HG02678 (cell line): ENCODE measurements around the gene ANKMY1.
"Not testable (repeated sequence)": the region's sequence is repeated elsewhere in the genome, so short reads cannot be mapped to it uniquely, and the experiment has no call there.

ENCODE experiments used
- ATAC-seq: cut with Tn5 transposase; IDR thresholded peaks from one replicate; pipeline ENCODE4 v1.9.1; 2021; ENCODE audit warnings: mild to moderate bottlenecking, moderate library complexity; ENCODE audit not compliant: unreplicated experiment

ANKMY1 gene

GRCh38 chr2:240506406-240507059, 51.3 kb downstream of the ANKMY1 start:
- ATAC-seq = no peak

- no peak for ATAC-seq
Observed at GRCh38 chr2:240505910-240506309, 51.9 kb downstream of the ANKMY1 start.

GRCh38 chr2:240503848-240504247, 53.9 kb downstream of the ANKMY1 start:
- ATAC-seq = no peak

GRCh38 chr2:240503375-240503774, 54.4 kb downstream of the ANKMY1 start:
- ATAC-seq = no peak

DNA sequence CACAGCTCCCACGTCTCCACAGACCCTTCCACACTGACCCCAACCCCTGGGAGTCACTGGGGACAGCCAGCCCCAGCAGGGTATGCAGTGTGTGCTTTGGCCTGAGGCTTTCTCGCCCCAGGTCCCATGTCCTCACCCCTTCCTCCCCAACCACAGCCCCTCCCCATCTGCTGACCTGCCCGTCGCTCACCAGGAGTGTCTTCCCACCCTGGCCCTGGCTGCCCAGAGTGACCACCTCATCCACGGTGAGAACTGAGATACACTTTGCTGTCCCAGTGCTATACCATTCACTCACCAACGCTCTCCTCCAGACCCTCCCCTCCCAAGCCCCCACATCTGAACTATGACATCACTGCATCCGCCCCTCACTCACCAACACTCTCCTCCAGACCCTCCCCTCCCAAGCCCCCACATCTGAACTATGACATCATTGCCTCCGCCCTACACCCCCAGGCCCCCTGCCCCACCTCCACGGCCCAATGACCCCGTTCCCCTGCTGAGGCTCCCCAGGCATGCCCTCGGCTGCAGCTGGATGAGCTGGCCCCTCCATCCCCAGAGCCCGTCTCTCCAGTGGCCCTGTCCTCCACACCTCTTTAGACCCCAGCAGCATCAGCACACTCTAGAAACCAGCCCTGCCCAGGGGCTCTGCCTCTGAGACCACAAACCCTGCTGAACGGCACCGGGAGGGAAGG, 55.2 kb downstream of the ANKMY1 start:
- no peak for ATAC-seq

DNA sequence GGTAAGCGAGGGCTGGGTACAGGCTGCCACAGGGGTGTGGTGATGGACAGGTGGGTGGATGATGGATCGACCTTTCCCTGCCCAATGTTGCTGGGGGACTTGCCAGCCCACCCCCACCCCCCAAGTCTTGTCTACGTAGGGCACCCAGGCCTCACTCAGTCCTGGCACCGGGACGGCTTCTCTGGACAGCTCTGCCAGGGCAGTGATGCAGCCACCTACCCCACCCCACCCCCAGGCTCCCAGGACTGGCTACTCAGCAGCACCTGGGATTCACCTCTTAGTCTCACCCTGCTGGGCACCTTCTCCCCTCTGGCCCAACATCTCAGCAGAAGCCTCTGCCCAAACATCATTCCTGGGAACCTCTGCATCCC, 55.7 kb downstream of the ANKMY1 start:
- no peak for ATAC-seq

DNA sequence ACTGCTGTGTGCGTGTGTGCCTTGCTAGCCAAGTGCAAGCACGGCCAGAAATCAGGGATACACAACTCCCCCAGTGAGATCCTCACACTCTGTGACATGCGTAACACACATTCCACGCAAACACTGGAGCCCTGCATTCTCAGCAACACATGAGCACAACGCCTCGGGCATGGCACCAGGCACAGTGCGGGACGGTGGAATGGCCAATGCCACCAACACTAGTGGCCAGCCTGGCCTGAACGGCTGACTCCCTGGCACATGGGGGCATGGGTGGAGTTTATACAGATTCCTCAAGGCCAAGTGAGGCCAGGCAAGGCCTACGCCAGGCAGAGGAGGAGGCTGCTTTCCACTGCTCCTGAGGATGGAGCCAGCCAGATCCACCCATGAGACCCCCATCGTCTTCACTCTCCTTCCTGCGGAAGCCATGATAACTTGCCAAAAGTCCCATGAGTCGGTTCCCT, 56.2 kb downstream of the ANKMY1 start:
- ATAC-seq = no peak

- ATAC-seq = no peak
Observed at GRCh38 chr2:240500561-240501423, 57.0 kb downstream of the ANKMY1 start.

DNA sequence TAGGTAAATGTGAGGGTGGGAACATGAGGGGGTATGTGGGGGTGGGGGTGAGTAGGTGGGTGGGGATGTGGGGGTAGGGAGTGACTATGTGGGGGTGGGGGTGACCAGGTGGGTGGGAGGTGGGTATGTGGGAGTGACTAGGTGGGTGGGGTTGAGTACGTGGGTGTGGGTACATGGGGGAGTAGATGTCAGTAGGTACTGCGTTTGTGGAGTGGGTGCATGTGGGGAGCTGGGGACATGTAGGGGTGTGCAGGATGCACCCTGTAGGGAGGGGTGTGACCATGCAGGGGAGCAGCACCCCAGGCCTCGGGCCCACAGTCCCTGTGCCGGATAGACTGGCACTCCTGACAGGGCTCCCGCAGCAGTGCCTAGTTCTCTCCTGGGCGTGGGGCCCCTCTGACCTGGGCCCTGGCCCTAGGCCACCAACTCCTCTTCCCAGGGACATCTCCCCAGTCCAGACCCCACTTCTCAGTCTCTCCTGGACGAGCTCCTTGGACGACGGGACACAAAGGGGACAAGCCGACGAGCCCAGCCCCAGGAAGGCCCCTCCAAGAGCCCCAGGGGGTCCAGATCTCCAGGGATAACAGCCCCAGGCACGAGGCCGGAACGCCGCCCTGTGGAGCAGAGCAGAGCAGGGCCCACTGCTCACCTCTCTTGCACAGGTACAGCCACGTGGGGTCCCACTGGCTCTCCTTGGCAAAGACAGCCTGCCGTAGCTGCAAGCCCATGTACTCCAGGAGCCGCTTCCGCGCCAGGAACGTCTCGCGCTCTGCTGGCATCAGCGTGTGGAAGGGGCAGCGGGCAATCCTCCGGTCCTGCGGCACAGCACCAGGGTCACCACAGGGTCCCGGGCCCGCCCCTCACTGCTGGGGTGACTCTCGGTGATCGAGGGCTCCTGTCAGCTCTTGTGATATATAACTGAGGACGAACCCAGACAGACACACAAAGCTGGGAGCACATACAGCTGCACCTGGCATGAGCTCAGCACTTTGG, 58.2 kb downstream of the ANKMY1 start:
- ATAC-seq = no peak

DNA sequence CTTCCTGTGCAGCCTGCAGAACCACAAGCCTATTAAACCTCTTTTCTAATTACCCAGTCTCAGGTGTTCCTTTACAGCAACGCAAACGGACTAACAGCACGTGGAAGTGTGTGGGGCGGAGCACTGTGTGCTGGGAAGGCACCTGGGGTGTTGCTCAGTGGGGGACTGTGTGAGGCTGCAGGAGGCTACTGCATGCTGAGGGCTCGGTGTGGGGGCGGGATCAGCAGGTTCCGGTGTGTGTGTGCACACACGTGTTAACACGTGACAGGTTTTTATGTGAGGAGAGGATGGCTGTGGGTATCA, 58.9 kb downstream of the ANKMY1 start:
- no peak for ATAC-seq

DNA sequence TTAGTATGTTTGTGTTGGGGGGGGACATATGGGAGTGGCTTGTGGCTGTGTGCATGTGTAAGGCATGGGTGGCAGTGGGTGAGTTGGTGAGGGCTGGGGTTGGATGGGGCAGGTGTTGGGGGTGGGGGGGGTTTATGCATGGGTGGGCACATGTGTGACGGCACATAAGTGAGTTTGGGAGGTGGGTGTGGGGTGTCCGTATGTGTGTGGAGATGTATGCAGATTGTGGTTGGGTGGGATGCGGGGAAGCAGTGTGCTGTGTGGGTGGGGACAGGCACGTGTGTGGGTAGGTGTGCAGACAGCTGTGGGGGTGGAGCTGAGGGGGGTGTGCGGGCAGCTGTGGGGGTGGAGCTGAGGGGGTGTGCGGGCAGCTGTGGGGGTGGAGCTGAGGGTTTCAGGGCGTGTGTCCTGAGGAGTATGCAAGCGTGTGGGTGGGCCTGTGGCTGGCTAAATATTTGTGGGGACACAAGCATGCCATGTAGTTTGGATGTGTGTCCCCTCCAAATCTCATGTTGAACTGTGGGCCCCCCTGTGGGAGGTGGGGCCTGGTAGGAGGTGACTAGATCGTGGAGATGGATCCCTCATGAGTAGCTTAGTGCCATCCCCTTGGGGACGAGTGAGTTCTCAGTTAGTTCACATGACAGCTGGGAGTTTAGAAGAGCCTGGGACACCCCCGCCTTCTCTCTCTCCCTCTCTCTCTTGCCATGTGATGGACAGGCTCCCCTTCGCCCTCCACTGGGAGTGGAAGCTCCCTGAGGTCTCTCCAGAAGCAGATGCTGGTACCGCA, 59.4 kb downstream of the ANKMY1 start:
- no peak for ATAC-seq

- not testable (repeated sequence) for ATAC-seq
Observed at GRCh38 chr2:240497082-240497481, 60.7 kb downstream of the ANKMY1 start.

GRCh38 chr2:240494942-240495341, 62.8 kb downstream of the ANKMY1 start:
- not testable (repeated sequence) for ATAC-seq

DNA sequence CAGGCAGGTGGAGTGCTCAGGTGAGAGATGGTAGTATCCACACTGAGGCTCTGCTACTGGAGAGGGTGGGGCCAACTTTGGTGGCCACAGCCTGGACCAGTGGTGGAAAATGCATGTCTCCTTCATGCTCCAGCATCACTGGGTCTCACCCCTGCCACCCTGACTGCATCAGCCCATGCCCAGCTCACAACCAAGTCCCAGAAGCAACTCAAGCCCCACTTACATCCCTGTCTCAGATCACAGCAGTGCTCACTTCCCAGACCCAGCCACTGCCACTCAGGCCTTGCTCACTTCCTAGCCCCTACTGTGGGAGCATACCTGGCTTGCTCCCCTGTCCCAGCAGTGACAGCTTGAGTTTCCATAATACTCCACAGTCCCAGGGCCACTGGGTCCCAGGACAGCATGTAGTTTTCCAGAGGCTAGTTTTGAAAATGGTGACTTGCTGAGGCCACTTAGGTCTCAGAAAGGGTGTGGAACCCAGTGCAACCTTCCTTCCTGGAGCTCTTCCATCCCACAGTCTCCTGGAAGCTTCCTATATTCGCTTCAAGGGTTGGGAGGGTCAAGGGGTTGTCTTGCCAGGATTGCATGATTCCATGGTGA, 63.5 kb downstream of the ANKMY1 start:
- ATAC-seq = no peak

DNA sequence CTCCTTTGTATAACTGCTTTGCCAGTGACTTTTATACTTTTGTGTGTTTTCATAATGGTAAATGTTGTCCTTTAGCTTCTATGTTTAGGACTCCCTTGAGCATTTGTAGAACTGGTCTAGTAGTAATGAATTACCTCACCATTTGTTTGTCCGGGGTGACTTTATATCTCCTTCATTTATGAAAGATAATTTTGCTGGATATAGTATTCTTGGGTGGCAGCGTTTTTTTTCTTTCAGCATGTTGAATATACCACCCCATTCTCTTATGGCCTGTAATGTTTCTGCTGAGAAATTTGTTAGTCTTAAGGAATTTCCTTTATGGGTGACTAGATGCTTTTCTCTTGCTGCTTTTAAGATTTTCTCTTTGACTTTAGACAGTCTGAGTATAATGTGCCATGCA, 66.3 kb downstream of the ANKMY1 start:
- no peak for ATAC-seq

DNA sequence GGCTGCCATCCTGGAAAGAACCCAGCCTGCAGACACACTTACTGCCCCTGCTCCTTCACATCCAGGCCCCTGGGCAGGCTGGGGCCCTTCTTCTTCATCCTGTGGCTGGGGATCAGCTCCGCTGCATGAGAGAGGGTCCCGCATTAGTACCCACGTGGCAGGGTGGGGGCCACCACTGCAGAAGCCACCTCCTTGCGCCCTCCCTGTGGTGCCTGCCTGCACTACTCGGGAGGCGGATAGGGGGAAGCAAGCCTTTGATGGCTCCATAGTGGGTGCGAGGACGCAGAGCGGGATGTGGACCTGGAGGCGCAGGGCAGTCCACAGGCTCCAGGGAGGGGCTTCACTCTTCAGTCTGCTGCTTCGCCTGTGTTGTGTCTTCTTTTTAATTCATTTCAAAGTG, 75.6 kb downstream of the ANKMY1 start:
- ATAC-seq = no peak

DNA sequence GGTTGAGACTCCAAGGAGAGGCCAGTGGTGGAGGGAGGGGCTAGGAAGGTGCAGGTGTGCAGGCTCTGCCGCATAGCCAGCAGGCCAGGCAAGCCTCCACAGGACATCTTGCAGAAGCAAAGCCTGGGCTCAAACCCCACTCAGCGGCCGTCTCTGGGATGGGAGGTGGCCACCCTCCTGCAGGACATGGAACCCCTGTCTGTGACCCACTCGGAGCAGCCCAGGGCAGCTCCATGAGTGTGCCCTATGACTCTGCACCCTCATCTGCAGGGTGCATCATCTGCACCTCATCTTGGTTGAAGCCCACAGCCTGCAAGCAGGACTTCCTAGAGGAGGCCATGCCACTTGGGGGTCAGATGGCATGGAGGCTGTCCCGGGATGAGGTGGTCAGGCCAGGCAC, 76.1 kb downstream of the ANKMY1 start:
- ATAC-seq = no peak

GRCh38 chr2:240480834-240481623, 76.8 kb downstream of the ANKMY1 start:
- ATAC-seq = no peak

- ATAC-seq = no peak
Observed at GRCh38 chr2:240479111-240479501, 78.7 kb downstream of the ANKMY1 start.
